GM23248 (cell line): ENCODE data around the gene WIZ. TPM values are rescaled to one million over a fixed set of nuclear protein-coding genes. Genes with fewer than 3 reads are reported as not detected.

ENCODE experiments used
- DNase-seq: peaks from one replicate; pipeline ENCODE4 v3.0.0-alpha.2; 2015
- H2AFZ ChIP-seq: fragments of 200-600 bp; sonication (generic); 2 replicates; pipeline ENCODE4 v1.6.1; 2016; ENCODE audit warnings: antibody characterized with exemption
- H3F3A ChIP-seq: fragments of 200-600 bp; sonication (generic); 2 replicates; pipeline ENCODE4 v1.6.1; 2016; ENCODE audit warnings: mild to moderate bottlenecking, antibody characterized with exemption, mixed run types; ENCODE audit not compliant: insufficient read depth
- H3K27ac ChIP-seq: fragments of 200-600 bp; sonication (generic); 2 replicates; pipeline ENCODE4 v1.5.1; 2016; ENCODE audit warnings: mild to moderate bottlenecking
- H3K27me3 ChIP-seq: fragments of 200-600 bp; sonication (generic); replicated peaks from 2 replicates; pipeline ENCODE4 v1.6.1; 2016; ENCODE audit warnings: mild to moderate bottlenecking; ENCODE audit not compliant: insufficient read depth
- H3K36me3 ChIP-seq: fragments of 200-600 bp; sonication (generic); 2 replicates; pipeline ENCODE4 v1.6.1; 2016; ENCODE audit warnings: low read depth, mild to moderate bottlenecking
- H3K4me1 ChIP-seq: fragments of 200-600 bp; sonication (generic); 2 replicates; pipeline ENCODE4 v1.6.1; 2016; ENCODE audit warnings: mild to moderate bottlenecking; ENCODE audit not compliant: insufficient read depth
- H3K4me2 ChIP-seq: fragments of 200-600 bp; sonication (generic); one replicate; pipeline ENCODE4 v1.6.1; 2016; ENCODE audit warnings: mild to moderate bottlenecking; ENCODE audit not compliant: unreplicated experiment
- H3K4me3 ChIP-seq: fragments of 200-600 bp; sonication (generic); 2 replicates; pipeline ENCODE4 v1.5.1; 2016; ENCODE audit warnings: mild to moderate bottlenecking
- H3K79me2 ChIP-seq: fragments of 200-600 bp; sonication (generic); 2 replicates; pipeline ENCODE4 v1.6.1; 2016; ENCODE audit warnings: mild to moderate bottlenecking; ENCODE audit not compliant: insufficient read depth
- H3K9ac ChIP-seq: fragments of 200-600 bp; sonication (generic); 2 replicates; pipeline ENCODE4 v1.6.1; 2016; ENCODE audit warnings: mild to moderate bottlenecking
- H3K9me2 ChIP-seq: fragments of 200-600 bp; sonication (generic); 2 replicates; pipeline ENCODE4 v1.6.1; 2016; ENCODE audit warnings: mixed run types, mild to moderate bottlenecking, moderate library complexity; ENCODE audit not compliant: insufficient read depth
- H3K9me3 ChIP-seq: fragments of 200-600 bp; sonication (generic); one replicate; pipeline ENCODE4 v1.6.1; 2017; ENCODE audit warnings: low read depth
- H4K20me1 ChIP-seq: fragments of 200-600 bp; sonication (generic); 2 replicates; pipeline ENCODE4 v1.6.0; 2016; ENCODE audit not compliant: insufficient read depth
- EZH2 ChIP-seq: fragments of 200-600 bp; sonication (generic); IDR thresholded peaks from 2 replicates; pipeline ENCODE4 v1.6.1; 2018; ENCODE audit warnings: antibody characterized with exemption, mild to moderate bottlenecking; ENCODE audit not compliant: insufficient read depth, poor library complexity, severe bottlenecking
- EZH2phosphoT487 ChIP-seq: fragments of 200-600 bp; sonication (generic); IDR thresholded peaks from 2 replicates; pipeline ENCODE4 v1.6.1; 2018; ENCODE audit warnings: antibody characterized with exemption, moderate library complexity, mild to moderate bottlenecking, low read depth; ENCODE audit not compliant: insufficient read depth
- WGBS, 2 experiments: methylation state at CpG; one replicate each; pipeline ENCODE4 v1.1.6; 2015 to 2017; ENCODE audit warnings: low lambda C conversion rate in 2 of 2, low coverage in 1 of 2; ENCODE audit errors: missing lambda C conversion rate in 2 of 2; 5-methylcytosine and 5-hydroxymethylcytosine counted together
- in situ Hi-C: fragments of 300-500 bp; cut with MboI; formaldehyde crosslinking; loops from 2 replicates; pipeline ENCODE4 v1.15.0; 2020
- polyA plus RNA-seq: library from polyadenylated mRNA; unstranded; fragments of >200 nt; fragmentation: Nextera tagmentation; extraction: Ambion mirVana; gene quantifications from 2 replicates; pipeline ENCODE4 v1.2.1, GENCODE V29; 2016
- total RNA-seq: library from RNA; depleted of rRNA; stranded (reverse); fragments of >200 nt; shearing (Covaris generic); gene quantifications from 2 replicates; pipeline ENCODE4 v1.2.3, GENCODE V29; 2014

Gene WIZ
- total and polyA plus RNA-seq, 2 experiments from 2014 or later = 6.1 to 22.0 TPM

DNA sequence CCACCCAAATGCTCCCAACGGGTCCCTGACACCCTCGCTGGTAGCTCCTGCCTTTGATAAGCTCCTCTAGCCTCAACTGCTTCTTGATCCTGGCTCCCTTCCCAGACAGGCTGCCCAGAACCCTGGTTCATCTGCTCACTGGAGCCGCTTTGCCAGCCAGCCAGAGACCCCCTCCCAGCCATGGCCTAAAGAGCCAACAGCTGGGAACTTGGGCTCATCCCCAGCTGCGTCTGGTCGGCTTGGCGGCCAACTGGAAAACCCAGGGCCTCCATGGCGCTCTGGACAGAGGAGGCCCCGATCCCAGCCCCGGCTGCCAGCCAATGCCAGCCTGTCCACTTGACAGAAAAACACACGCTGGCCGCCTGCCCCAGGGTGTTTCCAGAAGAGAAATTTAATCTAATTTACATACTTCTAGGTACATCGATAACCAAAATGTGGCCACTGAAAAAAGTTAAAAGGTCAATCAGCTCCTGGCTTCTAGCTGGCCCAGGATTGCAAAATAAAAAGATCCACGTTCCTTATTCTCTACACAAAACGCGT, 28.0 kb downstream of the WIZ start:
- in situ Hi-C loops = no loop called here
- peaks cover 21% of the 10 kb centered on the region for H3F3A ChIP-seq
- H3K36me3 ChIP-seq = peaks cover 22% of the 10 kb centered on the region
- no peak for TF ChIP-seq EZH2phosphoT487
- TF ChIP-seq EZH2 = no peak
- H4K20me1 ChIP-seq = no peaks in the 10 kb centered on the region
- no peak for DNase-seq
- H3K27ac ChIP-seq = no peak overlapping the region
- H3K9me2 ChIP-seq = no peaks in the 10 kb centered on the region
- H3K27me3 ChIP-seq = no peaks in the 10 kb centered on the region
- no peak overlapping the region for H3K9ac ChIP-seq
- H3K4me3 ChIP-seq = no peak overlapping the region
- no peak overlapping the region for H3K4me2 ChIP-seq
- H3K9me3 ChIP-seq = no peaks in the 10 kb centered on the region
- peaks cover 17% of the 10 kb centered on the region for H3K4me1 ChIP-seq
- 66 to 67% methylated on average over 14 to 15 of the region's 15 CpGs for WGBS, 2 experiments
- no peak overlapping the region for H2AFZ ChIP-seq
- peaks cover 27% of the 10 kb centered on the region for H3K79me2 ChIP-seq

GRCh38 chr19:15421136-15421695, 28.5 kb downstream of the WIZ start:
- Histone ChIP-seq H3K4me3 (no peak overlapping the region), H3K27me3 (no peaks in the 10 kb centered on the region), H3K79me2 (peaks cover 28% of the 10 kb centered on the region), H2AFZ (no peak overlapping the region), H3K4me2 (no peak overlapping the region), H3K9ac (no peak overlapping the region), H3K9me3 (no peaks in the 10 kb centered on the region), H3K4me1 (peaks cover 20% of the 10 kb centered on the region), H3K9me2 (no peaks in the 10 kb centered on the region), H3F3A (peaks cover 21% of the 10 kb centered on the region), H4K20me1 (no peaks in the 10 kb centered on the region), H3K27ac (no peak overlapping the region), H3K36me3 (peaks cover 18% of the 10 kb centered on the region)
- no peak for DNase-seq
- in situ Hi-C loops = no loop called here
- 60 to 61% methylated on average over 12 of the region's 12 CpGs for WGBS, 2 experiments
- TF ChIP-seq EZH2 = no peak
- no peak for TF ChIP-seq EZH2phosphoT487

DNA sequence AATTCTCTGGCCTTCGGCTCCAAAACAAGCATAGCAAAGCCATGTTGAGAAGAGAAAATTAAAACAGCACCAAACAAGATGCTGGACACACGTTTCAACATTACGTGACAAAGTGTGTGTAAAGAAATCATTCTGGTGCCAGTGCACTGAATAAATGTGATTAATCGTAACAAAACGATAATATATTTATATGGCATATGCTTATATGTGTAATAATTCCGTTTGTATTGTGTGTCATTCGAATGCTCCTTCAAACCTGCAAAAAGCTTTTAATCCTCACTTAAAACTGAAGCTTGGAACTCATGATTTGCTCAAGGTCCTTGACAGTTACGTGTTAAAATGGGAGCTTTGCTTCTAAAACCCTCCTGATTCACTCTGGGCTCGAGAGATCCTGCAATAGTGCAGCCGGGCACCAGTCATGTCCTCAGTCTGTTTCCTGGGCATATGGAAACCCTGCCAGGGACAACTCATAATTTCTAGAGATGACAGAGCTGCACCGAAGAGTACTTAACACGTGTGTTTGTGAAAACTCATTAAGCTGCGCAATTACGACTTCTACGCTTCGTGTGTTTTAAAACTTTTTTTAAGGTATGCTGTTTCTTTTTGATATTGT, 30.2 kb downstream of the WIZ start:
- TF ChIP-seq EZH2 = no peak
- peak overlapping the region; percentile 98 for H3K4me3 ChIP-seq
- H3K9ac ChIP-seq = peak overlapping the region; percentile 94
- DNase-seq = peak; percentile 90
- H3K27me3 ChIP-seq = no peaks in the 10 kb centered on the region
- peaks cover 20% of the 10 kb centered on the region for H3K4me1 ChIP-seq
- peaks cover 18% of the 10 kb centered on the region for H3K36me3 ChIP-seq
- no peaks in the 10 kb centered on the region for H3K9me3 ChIP-seq
- peak overlapping the region; percentile 81 for H3K27ac ChIP-seq
- 3 to 5% methylated on average over 16 of the region's 16 CpGs for whole genome bisulfite sequencing, 2 experiments
- H3K9me2 ChIP-seq = no peaks in the 10 kb centered on the region
- peak overlapping the region; percentile 78 for H2AFZ ChIP-seq
- in situ Hi-C loops = no loop called here
- H4K20me1 ChIP-seq = 0 out of 2 replicates have a peak, but pooled peaks cover 3% of the 10 kb centered on the region
- H3K4me2 ChIP-seq = peak overlapping the region; percentile 99
- peaks cover 21% of the 10 kb centered on the region for H3F3A ChIP-seq
- peaks cover 42% of the 10 kb centered on the region for H3K79me2 ChIP-seq

DNA sequence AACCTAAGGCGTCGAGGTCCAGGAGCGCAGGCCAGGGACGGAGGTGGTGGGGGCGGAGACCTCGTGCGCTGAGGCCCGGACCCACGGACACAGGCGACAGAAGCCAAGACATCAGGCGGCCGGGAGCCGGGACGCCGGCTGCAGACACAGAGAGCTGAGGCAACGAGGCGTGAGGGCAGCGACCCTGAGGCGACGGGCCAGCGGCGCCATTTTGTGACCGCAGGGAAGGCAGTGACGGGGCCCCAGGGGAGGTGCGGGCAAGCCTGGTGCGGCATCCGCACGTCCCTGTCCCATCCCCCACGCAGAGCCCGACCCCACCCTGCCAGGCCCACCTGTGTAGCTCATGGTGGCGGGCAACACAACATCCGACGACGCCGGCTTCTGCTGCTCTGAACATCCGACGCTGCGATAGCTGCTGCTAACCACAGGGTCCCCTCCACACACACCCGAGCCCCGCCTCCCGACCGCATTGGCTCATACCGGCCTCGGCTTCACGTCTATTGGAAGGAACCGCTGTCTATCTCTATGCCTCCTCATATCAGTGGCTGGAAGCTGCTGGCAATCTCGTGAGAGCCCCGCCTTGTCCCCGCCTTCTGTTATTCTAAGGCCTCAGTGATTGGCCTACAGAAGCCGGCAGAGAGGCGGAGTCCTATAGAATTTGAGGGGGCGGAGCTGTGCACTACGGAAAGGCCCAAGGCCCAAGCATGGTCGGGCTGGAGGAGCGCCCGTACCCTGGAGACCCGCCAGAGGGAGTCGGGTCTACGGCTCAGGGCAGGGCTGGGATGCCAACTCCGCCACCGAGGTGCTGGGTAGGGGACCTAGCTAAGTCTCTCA, 31.0 kb downstream of the WIZ start, which contains the start of gene AKAP8L:
Gene AKAP8L, minus strand, starts transcription at position 410 of the 834 bp plus-strand sequence. Its CDS starts 65 bp downstream, at position 345.
- H3K9ac ChIP-seq = peak within 1 kb of the TSS; percentile 94
- H3K4me1 ChIP-seq = peaks cover 20% of the 10 kb centered on the region
- H3K27ac ChIP-seq = peak within 1 kb of the TSS; percentile 85
- H2AFZ ChIP-seq = peak within 1 kb of the TSS; percentile 78
- peaks cover 21% of the 10 kb centered on the region for H3F3A ChIP-seq
- WGBS, 2 experiments = 1 to 2% methylated on average over 40 to 59 of the region's 61 CpGs
- H3K79me2 ChIP-seq = peaks cover 49% of the 10 kb centered on the region
- H3K4me3 ChIP-seq = peak within 1 kb of the TSS; percentile 98
- no peaks in the 10 kb centered on the region for H3K27me3 ChIP-seq
- DNase-seq = peak; percentile 100
- H3K9me3 ChIP-seq = no peaks in the 10 kb centered on the region
- TF ChIP-seq EZH2phosphoT487 (no peak), EZH2 (no peak)
- H3K4me2 ChIP-seq = peak within 1 kb of the TSS; percentile 99
- peaks cover 13% of the 10 kb centered on the region for H3K36me3 ChIP-seq
- H3K9me2 ChIP-seq = no peaks in the 10 kb centered on the region
- in situ Hi-C loops = no loop called here
- 0 out of 2 replicates have a peak, but pooled peaks cover 3% of the 10 kb centered on the region for H4K20me1 ChIP-seq
